GM19239 (cell line): ENCODE data around the gene KIRREL3.

Experiments used
- DNase-seq: peaks from one replicate; pipeline ENCODE4 v3.0.0; 2011; ENCODE audit warnings: low spot score; ENCODE audit not compliant: insufficient read length
- FAIRE-seq: peaks from 2 replicates; lab custom pipeline; 2011; peaks lifted over from hg19 to GRCh38; lab: Jason Lieb, UNC

Gene KIRREL3

DNA sequence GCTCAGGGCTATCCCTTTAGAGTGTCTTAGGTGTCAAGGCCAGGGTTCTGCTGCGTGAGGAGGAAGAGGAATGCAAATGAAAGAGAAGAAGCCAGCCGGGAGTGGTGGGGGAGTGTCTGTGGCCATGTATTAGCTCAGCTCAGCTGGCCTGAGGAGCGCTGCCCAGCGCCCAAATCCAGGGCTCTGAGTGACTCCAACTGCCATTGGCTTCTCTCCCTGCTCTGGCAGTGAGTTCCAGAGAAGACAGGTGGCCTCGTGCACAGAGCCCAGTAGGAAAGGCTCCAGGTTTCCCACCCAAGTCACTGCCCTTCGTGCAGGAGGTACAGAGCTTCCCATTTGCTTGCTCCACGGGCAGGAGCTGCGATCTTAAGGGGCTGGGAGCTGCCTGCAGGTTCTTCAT, 302.0 kb downstream of the KIRREL3 start:
- no peak for DNase-seq
- no peak for FAIRE-seq

- DNase-seq (no peak), FAIRE-seq (no peak)
Measured at GRCh38 chr11:126697936-126698335, 302.6 kb downstream of the KIRREL3 start.

DNA sequence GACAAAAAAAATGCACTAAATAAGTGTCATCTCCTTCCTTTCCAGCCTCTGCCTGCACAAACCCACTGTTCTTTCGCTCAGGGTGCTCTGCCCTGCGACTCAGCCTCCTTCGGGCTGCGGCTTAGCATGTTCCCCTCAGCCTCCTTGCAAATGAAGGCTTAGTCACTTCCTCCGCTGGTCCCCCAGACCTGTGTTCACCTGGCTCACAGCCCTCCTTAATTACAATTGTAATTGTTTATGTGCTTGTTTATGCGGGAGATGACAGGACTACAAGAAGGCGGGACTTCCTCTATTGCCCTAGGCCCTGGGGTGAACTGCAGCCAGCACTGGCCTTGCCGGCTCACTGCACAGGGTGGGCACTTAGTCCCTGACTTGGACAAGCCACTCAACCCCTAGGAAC, 303.6 kb downstream of the KIRREL3 start:
- no peak for FAIRE-seq
- DNase-seq: no peak

GRCh38 chr11:126695293-126695692, 305.3 kb downstream of the KIRREL3 start:
- no peak for FAIRE-seq
- no peak for DNase-seq

DNA sequence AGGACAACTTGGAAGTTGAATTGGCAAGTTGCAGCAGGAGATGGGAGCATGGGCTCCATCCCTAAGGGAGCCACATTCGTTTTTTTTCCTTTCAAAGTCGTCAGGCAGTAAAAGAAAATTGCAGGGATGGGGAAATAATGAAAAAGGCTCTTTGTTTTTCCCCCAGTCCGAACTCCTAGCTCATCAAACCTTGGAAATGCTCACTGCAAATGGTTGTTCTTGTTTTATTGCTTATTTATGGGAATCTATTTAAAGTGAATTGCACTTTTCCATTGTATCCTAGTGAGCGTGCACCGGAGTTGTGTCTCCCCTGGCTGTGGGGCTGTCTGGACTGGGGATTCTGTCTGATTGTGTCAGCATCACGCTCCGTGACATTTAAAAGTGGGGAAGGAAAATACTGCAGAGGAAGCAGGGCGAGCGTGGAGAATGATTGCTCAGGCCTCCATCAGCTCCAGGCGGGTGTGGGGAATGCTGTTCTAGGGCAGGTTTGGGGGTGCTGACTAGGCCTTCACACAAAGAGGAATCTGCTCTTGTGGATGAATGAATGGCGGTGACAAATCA, 306.4 kb downstream of the KIRREL3 start:
- no peak for FAIRE-seq
- no peak for DNase-seq

DNA sequence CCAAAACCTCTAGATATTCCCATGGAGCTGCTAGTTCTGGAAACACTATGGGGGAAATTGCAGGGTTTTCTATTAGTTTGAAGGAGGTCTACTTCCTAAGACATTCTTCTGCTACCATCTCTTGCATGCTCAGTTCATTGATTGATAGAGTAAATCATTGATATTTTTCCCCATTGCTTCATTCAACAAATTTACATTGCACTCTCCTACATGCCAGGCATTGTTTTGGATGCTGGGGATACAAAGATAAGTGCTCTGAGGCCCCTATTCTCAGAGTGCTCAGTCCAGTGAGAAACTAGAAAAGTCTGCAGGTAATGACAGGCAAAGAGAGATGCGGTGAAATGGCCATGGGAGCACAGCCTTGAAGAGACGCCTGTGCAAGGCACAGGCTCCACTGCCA, 313.1 kb downstream of the KIRREL3 start:
- no peak for FAIRE-seq
- no peak for DNase-seq

- FAIRE-seq: no peak
- no peak for DNase-seq
Measured at GRCh38 chr11:126686938-126687337, 313.6 kb downstream of the KIRREL3 start.

DNA sequence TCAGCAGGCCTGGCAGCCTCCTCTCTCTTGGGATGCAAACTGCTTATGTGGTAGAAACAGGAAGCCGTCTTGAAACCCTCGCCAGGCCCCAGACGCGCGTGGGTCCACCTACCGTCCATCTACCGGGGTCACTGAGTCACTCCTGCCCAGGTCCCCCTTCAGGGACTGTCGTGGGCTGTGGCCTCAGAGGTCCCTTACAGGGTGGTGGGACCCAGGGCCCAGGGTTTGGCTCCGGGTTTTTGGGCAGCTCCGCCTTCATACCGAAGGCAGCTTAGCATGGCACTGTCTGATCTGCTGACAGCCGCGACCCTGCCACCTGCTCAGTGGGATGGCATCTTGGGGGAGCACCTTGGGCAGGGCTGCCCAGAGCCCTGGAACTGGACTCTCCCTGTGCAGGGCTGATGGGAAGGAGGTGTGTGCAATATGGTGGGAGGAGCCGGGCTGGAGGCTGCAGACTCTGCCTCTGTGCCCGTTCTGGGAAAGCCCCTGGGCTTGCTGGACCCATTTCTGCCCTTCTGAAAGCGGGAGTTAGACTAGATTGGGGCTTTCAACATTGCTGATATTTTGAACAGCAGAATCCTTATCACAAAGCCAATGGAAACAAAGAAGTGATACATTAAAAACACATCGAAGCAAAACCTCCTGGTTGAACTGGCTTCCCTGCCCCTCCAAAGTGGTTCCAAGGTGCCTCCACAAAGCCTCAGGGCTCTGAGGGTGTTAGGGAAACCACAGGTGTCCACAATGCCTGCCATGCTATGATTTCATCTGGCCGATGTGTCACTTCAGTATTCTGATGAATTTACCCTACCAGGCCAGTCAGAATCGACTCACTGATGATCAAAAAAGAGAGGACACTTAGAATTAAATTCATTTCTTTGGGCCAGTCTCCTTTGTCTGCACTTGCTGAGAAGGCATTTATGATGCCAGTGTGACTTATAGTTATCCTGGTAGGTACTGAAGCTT, 316.5 kb downstream of the KIRREL3 start:
- DNase-seq (no peak), FAIRE-seq (no peak)

- FAIRE-seq: no peak
- no peak for DNase-seq
Measured at GRCh38 chr11:126682590-126682989, 318.0 kb downstream of the KIRREL3 start.

DNA sequence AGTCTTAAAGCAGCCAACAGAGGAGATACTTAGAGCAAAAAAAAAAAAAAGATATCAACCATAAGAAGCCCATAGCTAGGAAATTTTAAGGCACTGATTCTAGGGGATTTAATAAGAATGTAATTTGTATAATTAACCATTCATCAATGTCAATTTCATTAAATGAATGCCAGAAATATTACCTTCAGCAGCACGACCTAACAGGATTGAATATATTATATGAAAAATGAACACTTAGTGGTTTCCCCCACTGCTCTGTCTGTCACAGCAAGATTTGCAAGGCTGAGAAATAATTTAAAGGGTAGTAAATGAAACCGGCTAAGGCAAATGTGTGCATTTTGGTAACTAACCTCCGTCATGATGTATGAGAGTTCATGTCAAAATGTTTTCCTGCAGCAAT, 319.9 kb downstream of the KIRREL3 start:
- DNase-seq (no peak), FAIRE-seq (no peak)

GRCh38 chr11:126680131-126680530, 320.4 kb downstream of the KIRREL3 start:
- DNase-seq (no peak), FAIRE-seq (no peak)

- no peak for FAIRE-seq
Measured at GRCh38 chr11:126679033-126679432, 321.5 kb downstream of the KIRREL3 start.

DNA sequence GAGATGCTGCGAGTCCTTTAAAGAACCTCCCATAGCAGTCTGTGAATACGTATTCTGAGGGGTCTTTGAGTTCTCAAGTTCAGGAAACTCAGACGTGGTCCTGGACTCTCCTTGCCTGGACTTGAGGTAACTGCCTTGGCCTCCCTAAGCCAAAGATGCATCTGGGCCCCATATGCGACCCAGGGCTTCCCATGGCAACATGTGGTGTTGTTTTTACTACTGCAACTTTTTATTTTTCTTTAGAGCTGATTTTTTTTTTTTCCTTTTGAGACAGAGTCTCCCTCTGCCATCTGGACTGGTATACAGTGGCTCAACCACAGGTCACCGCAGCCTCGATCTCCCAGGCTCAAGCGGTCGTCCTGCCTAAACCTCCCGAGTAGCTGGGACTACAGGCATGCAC, 324.0 kb downstream of the KIRREL3 start:
- DNase-seq (no peak), FAIRE-seq (no peak)

More at GRCh38 chr11:126679033-126679432, 321.5 kb downstream of the KIRREL3 start:
- no peak for DNase-seq

- DNase-seq (no peak), FAIRE-seq (no peak)
Measured at GRCh38 chr11:126673319-126673718, 327.3 kb downstream of the KIRREL3 start.

GRCh38 chr11:126669416-126669815, 331.2 kb downstream of the KIRREL3 start:
- no peak for FAIRE-seq
- DNase-seq: no peak

GRCh38 chr11:126664643-126665042, 335.9 kb downstream of the KIRREL3 start:
- FAIRE-seq: no peak
- no peak for DNase-seq

DNA sequence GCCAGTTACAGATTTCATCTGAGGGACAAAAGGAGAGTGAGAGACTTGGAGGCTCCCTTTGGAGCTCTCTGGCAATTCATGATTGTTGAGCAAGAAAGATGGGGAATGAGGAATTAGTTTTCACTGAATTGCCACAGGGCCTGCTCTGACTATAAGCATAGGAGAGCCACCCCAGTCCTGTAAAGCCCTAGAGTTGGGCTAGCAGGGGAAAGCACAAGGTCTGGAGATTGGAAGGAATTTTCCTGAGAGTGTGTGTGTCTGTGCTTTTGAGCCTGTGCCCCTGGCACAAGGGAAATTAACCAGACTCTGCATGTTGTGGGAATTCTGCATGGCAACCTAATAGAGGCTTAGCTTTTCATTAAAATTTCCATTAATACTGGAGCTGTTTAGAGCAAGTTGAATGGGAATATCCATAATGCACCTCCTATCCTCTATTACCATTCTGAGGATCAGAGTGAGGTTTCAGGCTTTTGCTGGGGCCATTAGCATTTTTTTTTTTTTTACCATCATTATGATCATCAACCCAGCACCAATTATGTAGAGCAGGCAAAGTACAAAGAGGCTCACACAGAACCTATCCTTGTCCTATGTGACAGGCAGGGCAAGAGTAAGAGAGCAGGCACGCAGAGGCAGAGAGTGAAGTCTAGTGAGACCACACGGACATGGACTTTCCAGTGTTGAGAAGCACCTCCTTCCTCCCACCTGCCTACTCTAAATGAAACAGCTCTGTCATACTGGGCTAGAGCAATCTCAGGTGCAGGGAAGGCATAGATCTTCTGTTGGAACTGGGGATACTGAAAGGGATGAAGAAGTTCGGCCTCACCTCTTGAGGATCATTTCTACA, 336.6 kb downstream of the KIRREL3 start:
- FAIRE-seq: no peak
- DNase-seq: no peak

DNA sequence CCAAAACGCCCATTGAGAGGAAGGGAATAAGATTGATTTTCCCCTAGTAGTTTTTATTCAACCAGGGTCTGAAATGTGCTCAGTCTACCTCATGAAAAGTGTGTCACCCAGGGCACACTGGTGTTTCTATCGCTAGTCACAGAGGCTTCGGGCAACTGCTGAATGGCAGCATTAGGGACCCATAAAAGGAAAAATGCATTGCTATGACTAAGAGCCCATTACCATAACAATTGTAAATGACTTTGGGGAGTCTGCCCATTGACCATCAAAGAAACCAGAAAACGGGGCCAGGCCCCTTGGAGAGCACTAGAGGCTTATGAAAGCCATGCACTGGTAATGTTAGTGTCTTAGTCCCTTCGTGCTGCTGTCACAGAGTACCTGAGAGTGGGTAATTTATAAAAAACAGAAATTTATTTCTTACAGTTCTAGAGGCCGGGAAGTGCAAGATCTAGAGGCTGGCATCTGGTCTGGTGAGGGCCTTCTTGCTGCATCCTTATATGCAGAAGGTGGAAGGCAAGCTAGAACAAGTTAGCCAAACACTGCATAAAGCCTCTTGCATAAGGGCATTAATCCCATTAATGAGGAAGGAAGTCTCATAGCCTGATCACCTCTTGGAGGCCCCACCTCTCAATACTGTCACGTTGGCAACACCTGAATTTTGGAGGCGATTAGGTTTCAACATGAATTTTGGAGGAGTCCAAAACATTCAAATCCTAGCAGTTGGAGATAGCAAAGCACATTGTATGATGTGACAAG, 338.4 kb downstream of the KIRREL3 start:
- FAIRE-seq (no peak), DNase-seq (no peak)

GRCh38 chr11:126660761-126661425, 339.7 kb downstream of the KIRREL3 start:
- no peak for FAIRE-seq

DNA sequence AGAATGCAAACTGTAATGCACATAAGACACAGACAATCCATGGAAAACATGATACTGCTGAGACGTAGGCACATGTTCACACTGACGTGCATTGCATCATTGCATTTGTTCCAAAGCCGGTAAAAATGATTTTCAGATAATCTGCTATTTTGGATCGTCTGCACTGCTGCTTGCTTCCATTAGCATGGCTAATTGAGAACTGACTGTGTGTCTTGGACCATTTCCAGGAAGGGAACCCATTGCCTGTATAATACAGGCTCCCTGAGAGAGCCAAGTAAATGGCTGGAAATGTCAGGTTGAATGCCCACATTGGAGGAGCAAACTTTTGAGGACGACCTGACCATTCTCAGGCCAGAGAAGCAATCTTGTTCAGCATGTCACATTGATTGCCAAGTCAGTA, 340.2 kb downstream of the KIRREL3 start:
- DNase-seq: no peak
- FAIRE-seq: no peak

More at GRCh38 chr11:126660761-126661425, 339.7 kb downstream of the KIRREL3 start:
- no peak for DNase-seq
